WTC11 (cell line): Measurements from ENCODE around the gene NEK6.

ENCODE experiments used
- CTCF ChIP-seq: fragments of 200-600 bp; IDR thresholded peaks from 2 replicates; pipeline ENCODE4 v1.8.0; 2022; ENCODE audit warnings: antibody characterized with exemption
- ELF4 ChIP-seq: sonication (generic); formaldehyde crosslinking; IDR thresholded peaks from 2 replicates; pipeline ENCODE4 v1.8.1; 2022; ENCODE audit warnings: low read depth, mild to moderate bottlenecking, moderate library complexity, missing genetic modification reagents
- FOXJ3 ChIP-seq: sonication (generic); formaldehyde crosslinking; IDR thresholded peaks from 2 replicates; pipeline ENCODE4 v1.9.0; 2021; ENCODE audit warnings: missing genetic modification reagents, mild to moderate bottlenecking, borderline replicate concordance
- FOXP1 ChIP-seq: sonication (generic); formaldehyde crosslinking; IDR thresholded peaks from 2 replicates; pipeline ENCODE4 v1.8.0; 2022; ENCODE audit warnings: missing genetic modification reagents, mild to moderate bottlenecking, moderate library complexity, borderline replicate concordance
- NR2C2 ChIP-seq: sonication (generic); formaldehyde crosslinking; IDR thresholded peaks from 2 replicates; pipeline ENCODE4 v1.8.0; 2022; ENCODE audit warnings: mild to moderate bottlenecking, missing genetic modification reagents
- SP1 ChIP-seq: sonication (generic); formaldehyde crosslinking; conservative IDR thresholded peaks from 2 replicates; pipeline ENCODE4 v1.8.1; 2022; ENCODE audit warnings: missing genetic modification reagents
- TEAD1 ChIP-seq: sonication (generic); formaldehyde crosslinking; IDR thresholded peaks from 2 replicates; pipeline ENCODE4 v1.8.0; 2022; ENCODE audit warnings: mild to moderate bottlenecking, missing genetic modification reagents

GRCh38 chr9:124282442-124283227, 24.9 kb downstream of the NEK6 start:
- no peak for TF ChIP-seq ELF4
- no peak for TF ChIP-seq SP1 (CRISPR knock-in tag)
- no peak for TF ChIP-seq FOXP1 (CRISPR knock-in tag)
- TF ChIP-seq NR2C2 (CRISPR knock-in tag), result no peak
- no peak for TF ChIP-seq CTCF
- TF ChIP-seq TEAD1 (CRISPR knock-in tag), result no peak
- no peak for TF ChIP-seq FOXJ3 (CRISPR knock-in tag)
